Left cardiac atrium (tissue), 4 donors: ENCODE measurements around the gene NKIRAS2. TPM values are rescaled to one million over a fixed set of nuclear protein-coding genes. Genes with fewer than 3 reads are reported as not detected.
"Not testable (repeated sequence)": the region's sequence is repeated elsewhere in the genome, so short reads cannot be mapped to it uniquely, and the experiment has no call there.

Source experiments
- ATAC-seq, 2 donors: fragments of 200-7000 bp; cut with Tn5 transposase; one replicate each; pipeline ENCODE4 v1.9.1; 2020; ENCODE audit warnings: mild to moderate bottlenecking in 2 of 2, moderate library complexity in 2 of 2
- DNase-seq: peaks from one replicate; pipeline ENCODE4 v3.0.0-alpha.2; 2020
- intact Hi-C, 2 donors: fragments of 100-400 bp; cut with DNase I; formaldehyde crosslinking; loops; one replicate each; pipeline versions ENCODE4 v1.14.1 to v1.15.1; 2022 to 2023
- total RNA-seq, 2 donors: library from RNA; stranded (reverse); fragmentation: NEBNext Ultra II Directional; extraction: Animal tissue kit (Norgen Biotek cat#: 25700); gene quantifications; one replicate each; pipeline ENCODE4 v1.2.1, GENCODE V29; 2021
- donor health status: DM: no; HTN: yes; CAD: no.
- donor health status: DM: no; HTN: yes; CAD: no; lungs with severe emphysema.
- donor health status: DM: yes; HTN: yes; CAD: no.
- donor health status: Dilated cardiomyopathy.

Gene NKIRAS2
- total RNA-seq, 2 donors from 2014 or later = 35.3 to 45.9 TPM

DNA sequence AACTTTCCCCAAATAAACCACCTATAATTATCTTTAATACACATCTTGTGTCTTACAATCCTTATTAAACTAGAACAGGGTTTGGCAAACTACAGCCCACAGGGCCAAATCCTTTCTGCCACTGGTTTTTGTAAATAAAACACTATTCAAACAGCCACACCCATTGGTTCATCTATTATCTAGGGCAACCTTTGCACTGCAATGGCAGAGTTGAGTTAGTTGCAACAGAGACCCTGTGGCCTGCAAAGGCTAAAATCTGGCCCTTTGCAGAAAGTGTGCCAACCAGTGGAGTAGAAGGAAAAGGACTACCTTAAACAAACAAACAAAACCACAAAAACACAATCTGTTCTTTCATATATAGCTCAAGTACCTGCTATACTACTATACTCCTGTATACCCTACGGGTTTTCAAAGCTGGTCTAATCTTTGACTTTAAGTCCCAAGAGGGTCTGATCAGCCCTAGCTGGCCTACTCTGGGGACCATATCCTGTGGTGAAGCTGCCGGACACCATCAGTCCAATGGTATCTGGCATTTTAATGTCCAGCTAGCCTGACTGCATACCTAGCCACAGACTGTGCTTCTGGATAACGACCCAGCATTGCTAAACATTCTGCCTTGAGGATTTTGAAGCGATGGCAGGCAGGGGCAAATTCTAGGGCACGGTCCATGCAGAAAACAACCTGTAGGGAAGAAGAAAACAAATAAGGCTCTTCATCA is 30.0 kb upstream of the NKIRAS2 start:
- no peak for ATAC-seq
- DNase-seq = no peak
- intact Hi-C loops = no loop called here

DNA sequence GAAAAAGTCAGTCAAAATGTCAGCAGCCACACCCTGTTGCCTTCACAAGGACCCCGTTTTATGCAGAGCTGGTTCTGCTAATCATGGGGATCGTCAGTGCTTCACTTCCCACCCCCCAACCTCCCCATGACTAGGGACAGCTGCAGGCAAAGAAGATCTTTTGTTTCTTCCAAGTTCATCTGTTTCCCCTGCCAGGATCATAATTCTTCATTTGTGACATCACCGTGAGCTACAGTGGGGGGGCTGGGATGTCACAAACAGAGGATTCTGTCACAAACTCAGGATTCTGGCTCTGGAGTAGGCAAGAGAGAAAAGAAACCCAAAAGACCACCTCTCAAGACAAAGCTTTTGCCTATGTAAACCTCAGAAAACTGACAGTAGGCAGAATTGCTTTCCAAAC is 27.3 kb upstream of the NKIRAS2 start:
- DNase-seq (no peak), ATAC-seq (peak in 1 of 2 donors; percentile 17)
- intact Hi-C loops = no loop called here

- ATAC-seq (no peak), DNase-seq (no peak)
- intact Hi-C loops = no loop called here
Measured at GRCh38 chr17:41996855-41997164, 23.1 kb upstream of the NKIRAS2 start.

GRCh38 chr17:41998497-41998896 is 21.4 kb upstream of the NKIRAS2 start:
- DNase-seq = no peak
- intact Hi-C loops = no loop called here
- ATAC-seq = no peak

- intact Hi-C loops = no loop called here
- ATAC-seq (peak in 1 of 2 donors; percentile 38), DNase-seq (no peak)
Measured at GRCh38 chr17:42000413-42001133, 19.3 kb upstream of the NKIRAS2 start.

- DNase-seq (no peak), ATAC-seq (no peak)
- intact Hi-C loops = no loop called here
Measured at GRCh38 chr17:42001729-42002128, 18.2 kb upstream of the NKIRAS2 start.

- intact Hi-C loops = no loop called here
- DNase-seq (no peak), ATAC-seq (no peak)
Measured at GRCh38 chr17:42002175-42002791, 17.6 kb upstream of the NKIRAS2 start.

DNA sequence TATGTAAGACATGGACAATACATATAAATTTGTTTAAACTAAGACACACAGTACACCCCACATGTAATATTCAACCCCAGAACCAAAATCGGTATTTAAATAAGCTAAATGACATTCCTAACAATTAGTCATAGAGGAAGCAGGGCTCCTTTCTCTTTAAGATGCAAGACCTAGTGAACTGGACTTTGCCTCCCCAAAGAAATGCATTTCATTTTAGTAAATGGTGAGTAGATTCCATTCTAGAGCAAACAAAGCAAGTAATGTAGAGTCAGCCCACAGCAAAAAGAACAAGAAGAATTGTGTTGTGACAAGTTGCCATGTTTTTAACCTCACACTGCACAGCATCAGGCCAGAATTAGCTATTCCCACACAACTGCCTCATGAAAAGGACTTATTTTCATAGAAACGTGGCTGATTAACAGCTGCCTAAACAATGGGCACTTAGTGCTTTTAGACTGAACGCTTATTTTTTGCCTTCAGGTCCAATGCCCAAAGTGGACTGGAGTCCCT is 17.0 kb upstream of the NKIRAS2 start:
- no peak for ATAC-seq
- intact Hi-C loops = no loop called here
- DNase-seq = no peak

- ATAC-seq (no peak), DNase-seq (no peak)
- intact Hi-C loops = no loop called here
Measured at GRCh38 chr17:42005166-42005565, 14.7 kb upstream of the NKIRAS2 start.

DNA sequence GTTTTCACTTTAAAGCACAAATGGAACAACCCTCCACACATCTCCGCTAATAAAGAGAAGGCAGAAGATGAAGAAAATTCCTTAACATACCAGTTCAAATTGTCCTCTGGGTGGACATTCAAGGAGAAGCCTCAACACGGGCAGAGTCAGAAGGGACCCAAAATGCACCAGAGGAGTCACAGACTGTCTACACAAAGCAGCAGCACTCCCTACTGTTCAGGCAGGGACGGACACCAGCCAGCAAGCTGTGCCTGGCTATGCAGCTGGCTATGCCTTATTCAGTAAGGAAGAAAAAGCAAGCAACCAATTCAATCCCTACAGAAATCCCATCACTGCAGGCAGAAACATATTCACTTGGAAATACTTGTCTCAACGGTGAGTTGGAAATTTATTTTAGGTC is 10.7 kb upstream of the NKIRAS2 start:
- no peak for DNase-seq
- ATAC-seq = peak in 1 of 2 donors; percentile 30
- intact Hi-C loops = no loop called here

GRCh38 chr17:42010266-42010680 is 9.6 kb upstream of the NKIRAS2 start:
- ATAC-seq = peak in 1 of 2 donors; percentile 73
- intact Hi-C loops, DNase-seq: not testable (repeated sequence)

GRCh38 chr17:42010898-42011516 is 8.9 kb upstream of the NKIRAS2 start:
- DNase-seq = no peak
- no peak for ATAC-seq
- intact Hi-C loops = no loop called here

DNA sequence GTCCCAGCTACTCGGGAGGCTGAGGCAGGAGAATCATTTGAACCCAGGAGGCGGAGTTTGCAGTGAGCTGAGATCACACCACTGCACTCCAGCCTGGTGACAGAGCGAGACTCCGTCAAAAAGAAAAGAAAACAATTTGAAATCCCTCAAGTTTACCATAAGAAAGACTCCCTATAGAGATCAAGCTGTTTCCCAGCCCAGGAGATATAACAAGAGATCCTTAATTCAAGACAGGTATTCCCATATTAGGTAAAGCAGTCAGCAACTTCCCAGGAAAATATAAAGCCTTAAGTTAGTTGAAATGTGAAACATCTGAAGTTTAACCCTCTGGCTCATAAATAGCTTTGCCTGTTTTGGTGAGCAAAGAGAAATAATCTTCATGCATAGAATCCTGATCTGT is 7.5 kb upstream of the NKIRAS2 start:
- ATAC-seq, DNase-seq, intact Hi-C loops: not testable (repeated sequence)

DNA sequence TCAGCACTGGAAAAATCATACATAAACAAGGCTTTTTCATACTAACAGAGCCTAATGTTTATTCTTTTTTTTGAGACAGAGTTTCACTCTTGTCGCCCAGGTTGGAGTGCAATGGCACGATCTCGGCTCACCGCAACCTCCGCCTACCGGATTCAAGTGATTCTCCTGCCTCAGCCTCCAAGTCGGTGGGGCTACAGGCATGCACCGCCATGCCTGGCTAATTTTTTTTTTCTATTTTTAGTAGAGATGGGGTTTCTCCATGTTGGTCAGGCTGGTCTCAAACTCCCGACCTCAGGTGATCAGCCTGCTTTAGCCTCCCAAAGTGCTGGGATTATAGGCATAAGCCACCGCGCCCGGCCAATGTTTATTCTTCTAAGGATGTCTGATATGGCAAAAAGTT is 6.2 kb upstream of the NKIRAS2 start:
- ATAC-seq, intact Hi-C loops, DNase-seq: not testable (repeated sequence)

GRCh38 chr17:42016411-42016831 is 3.5 kb upstream of the NKIRAS2 start:
- no peak for ATAC-seq

GRCh38 chr17:42016941-42017865 is 2.7 kb upstream of the NKIRAS2 start, which contains the start of gene DNAJC7:
Gene DNAJC7, minus strand, starts transcription at chr17:42017439. Its CDS starts 23 bp downstream, at chr17:42017416.
- DNase-seq (peak; percentile 96), ATAC-seq (peak; percentile 96 to 97)
- intact Hi-C loops = loop anchor here in 1 of 2 donors (5.0 kb wide), 1 partner anchor 50 kb away; the partner anchor contains the start of gene CNP

More at GRCh38 chr17:42016411-42016831, 3.5 kb upstream of the NKIRAS2 start:
- no peak for DNase-seq
- intact Hi-C loops = loop anchor here in 1 of 2 donors (5.0 kb wide), 1 partner anchor 49 kb away; the partner anchor contains the start of gene CNP

DNA sequence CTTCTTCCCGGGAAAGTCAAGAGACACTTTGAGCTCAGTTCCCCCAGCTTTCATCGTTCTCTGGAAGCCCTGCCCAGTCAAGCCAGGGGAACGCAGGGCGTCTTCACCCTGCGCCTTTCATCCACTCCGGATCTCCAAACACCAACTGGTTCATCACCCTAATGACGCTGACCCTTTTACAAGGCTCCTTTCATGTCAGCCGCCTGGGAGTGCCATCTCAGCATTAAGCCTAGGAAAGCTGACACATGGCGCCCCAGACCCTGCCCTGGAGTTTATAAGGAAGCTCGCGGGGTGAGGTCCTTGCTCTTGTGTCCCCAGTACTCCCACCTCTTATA is 2.1 kb upstream of the NKIRAS2 start:
- intact Hi-C loops = loop anchor here in 1 of 2 donors (5.0 kb wide), 1 partner anchor 51 kb away; the partner anchor contains the start of gene CNP
- no peak for ATAC-seq
- DNase-seq = no peak

DNA sequence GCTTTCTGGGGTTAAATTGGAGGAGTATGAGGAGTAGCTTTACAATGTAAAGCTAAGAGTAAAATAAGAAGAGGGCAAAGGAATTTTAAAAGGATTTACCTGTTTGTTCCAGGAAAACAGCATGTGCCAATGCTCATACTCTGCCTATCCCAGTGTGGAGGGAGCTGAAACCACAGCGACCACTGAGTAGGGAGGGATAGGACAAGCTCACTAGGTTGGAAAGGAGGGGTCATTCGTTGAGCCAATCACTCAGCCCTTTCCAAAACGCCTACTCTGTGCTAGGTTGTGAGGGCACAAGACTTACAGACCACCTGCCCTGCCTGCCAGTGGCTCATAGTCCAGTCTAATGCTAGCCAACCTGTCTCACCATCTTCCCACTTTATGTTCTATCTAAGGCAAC is 1.6 kb upstream of the NKIRAS2 start:
- no peak for DNase-seq
- intact Hi-C loops = loop anchor here in 1 of 2 donors (5.0 kb wide), 1 partner anchor 51 kb away; the partner anchor contains the start of gene CNP
- no peak for ATAC-seq
